DND-41 (cell line): ENCODE data around the gene ADAP2.

Source experiments
- CTCF ChIP-seq: IDR thresholded peaks from 2 replicates; pipeline ENCODE4 v1.5.1; 2012; ENCODE audit warnings: borderline replicate concordance, low read length, moderate library complexity, mild to moderate bottlenecking; ENCODE audit not compliant: poor library complexity, severe bottlenecking; ENCODE audit errors: extremely low read depth
- EZH2 ChIP-seq: IDR thresholded peaks from 3 replicates; pipeline ENCODE4 v1.6.1; 2012; ENCODE audit warnings: borderline replicate concordance, low read depth, mild to moderate bottlenecking, moderate library complexity, low read length, inconsistent platforms; ENCODE audit not compliant: severe bottlenecking

DNA sequence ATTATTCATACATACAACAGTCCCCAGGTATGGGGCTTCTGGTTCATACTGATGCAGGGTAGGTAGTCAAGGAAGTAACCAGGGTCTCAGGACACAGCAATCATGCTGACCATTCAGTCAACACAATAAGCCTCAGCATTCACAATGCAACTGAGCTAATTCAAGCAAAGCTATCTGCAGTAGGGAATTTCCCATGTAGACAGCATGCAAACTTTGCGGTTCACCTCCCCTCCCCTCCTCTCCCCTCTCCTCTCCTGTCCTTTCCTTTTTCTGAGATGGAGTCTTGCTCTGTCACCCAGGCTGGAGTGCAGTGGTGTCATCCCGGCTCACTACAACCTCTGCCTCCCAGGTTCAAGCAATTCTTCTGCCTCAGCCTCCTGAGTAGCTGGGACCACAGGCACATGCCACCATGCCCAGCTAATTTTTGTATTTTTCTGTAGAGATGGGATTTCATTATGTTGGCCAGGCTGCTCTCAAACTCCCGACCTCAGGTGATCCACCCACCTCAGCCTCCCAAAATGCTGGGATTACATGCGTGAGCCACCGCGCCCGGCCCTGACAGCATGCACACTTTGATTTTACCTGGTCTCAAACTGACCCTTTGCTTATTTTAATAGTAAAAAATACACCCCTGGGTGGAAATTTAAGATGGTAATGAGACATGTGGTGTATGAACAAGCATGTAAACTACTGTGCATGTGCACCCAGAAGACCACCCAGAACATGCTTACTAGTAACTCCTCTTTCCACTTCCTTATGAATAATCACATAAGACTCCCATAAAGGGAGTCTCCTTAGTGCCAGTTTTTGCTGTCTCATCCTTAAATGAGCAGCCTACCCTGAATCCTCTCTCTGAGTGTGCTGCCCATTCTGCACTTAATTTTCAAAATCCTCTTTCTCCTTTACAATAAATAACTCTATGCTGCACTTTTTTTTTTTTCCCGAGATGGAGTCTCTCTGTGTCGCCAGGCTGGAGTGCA lies 39.8 kb downstream of the ADAP2 start:
- TF ChIP-seq CTCF = no peak
- no peak for TF ChIP-seq EZH2
